ENCODE results near the gene CDV3. TPM values are rescaled to one million over a fixed set of nuclear protein-coding genes. Genes with fewer than 3 reads are reported as not detected.

Gene CDV3
- total RNA-seq, 1 experiment from 2014 or later: 306 TPM

GRCh38 chr3:133588035-133588434 lies 14.5 kb downstream of the CDV3 start:
- no TSS peak for BruUV-seq (replicated peaks)
- intact Hi-C loops (cut with micrococcal nuclease; ENCODE audit: unreplicated experiment): loop anchor here (5.0 kb wide), 1 partner anchor 856 kb away; no protein-coding TSS in a partner anchor
- Mint-ChIP-seq H3K36me3 (ENCODE audit: insufficient read depth, unreplicated experiment) (peaks cover 85% of the 10 kb centered on the region), H3K27ac (ENCODE audit: unreplicated experiment) (peak overlapping the region; percentile 44), H3K27me3 (ENCODE audit: unreplicated experiment) (no peaks in the 10 kb centered on the region), H3K4me1 (ENCODE audit: low read depth, unreplicated experiment) (peaks cover 58% of the 10 kb centered on the region), H3K4me3 (ENCODE audit: low read depth, unreplicated experiment) (no peak overlapping the region), H3K9me3 (ENCODE audit: low read depth, unreplicated experiment) (no peaks in the 10 kb centered on the region)
- CTCF ChIA-PET: interaction anchor here (0.8 to 1.3 kb wide), 3 partner anchors 10 to 14 kb away, joined by 3 read pairs; no protein-coding TSS in a partner anchor
- TF ChIP-seq CTCF (IDR thresholded peaks at IDR 0.05; ENCODE audit: unreplicated experiment): no peak
- no peak for DNase-seq

- no peaks in the 10 kb centered on the region for H3K9me3 Mint-ChIP-seq (ENCODE audit: low read depth, unreplicated experiment)
Observed at GRCh38 chr3:133588784-133589465, 15.4 kb downstream of the CDV3 start.

GRCh38 chr3:133589503-133589902 lies 16.0 kb downstream of the CDV3 start:
- Mint-ChIP-seq H3K4me1 (ENCODE audit: low read depth, unreplicated experiment) (peaks cover 48% of the 10 kb centered on the region), H3K9me3 (ENCODE audit: low read depth, unreplicated experiment) (no peaks in the 10 kb centered on the region), H3K27me3 (ENCODE audit: unreplicated experiment) (no peaks in the 10 kb centered on the region), H3K27ac (ENCODE audit: unreplicated experiment) (peak overlapping the region; percentile 44), H3K4me3 (ENCODE audit: low read depth, unreplicated experiment) (no peak overlapping the region), H3K36me3 (ENCODE audit: insufficient read depth, unreplicated experiment) (peaks cover 74% of the 10 kb centered on the region)
- CTCF ChIA-PET: no interaction called here
- no peak for DNase-seq
- TF ChIP-seq CTCF (IDR thresholded peaks at IDR 0.05; ENCODE audit: unreplicated experiment): no peak
- no TSS peak for BruUV-seq (replicated peaks)
- intact Hi-C loops (cut with micrococcal nuclease; ENCODE audit: unreplicated experiment): loop anchor here (5.0 kb wide), 1 partner anchor 857 kb away; no protein-coding TSS in a partner anchor

More at GRCh38 chr3:133588784-133589465, 15.4 kb downstream of the CDV3 start:
- no peak for DNase-seq
- Mint-ChIP-seq H3K4me3 (ENCODE audit: low read depth, unreplicated experiment) (no peak overlapping the region), H3K4me1 (ENCODE audit: low read depth, unreplicated experiment) (peaks cover 49% of the 10 kb centered on the region), H3K27ac (ENCODE audit: unreplicated experiment) (peak overlapping the region; percentile 44), H3K36me3 (ENCODE audit: insufficient read depth, unreplicated experiment) (peaks cover 80% of the 10 kb centered on the region), H3K27me3 (ENCODE audit: unreplicated experiment) (no peaks in the 10 kb centered on the region)
- TF ChIP-seq CTCF (IDR thresholded peaks at IDR 0.05; ENCODE audit: unreplicated experiment): no peak
- CTCF ChIA-PET: no interaction called here
- TSS peak; percentile 16 for BruUV-seq (replicated peaks)
- intact Hi-C loops (cut with micrococcal nuclease; ENCODE audit: unreplicated experiment): loop anchor here (5.0 kb wide), 1 partner anchor 857 kb away; no protein-coding TSS in a partner anchor

- intact Hi-C loops (cut with micrococcal nuclease; ENCODE audit: unreplicated experiment): no loop called here
- DNase-seq: no peak
- H3K27ac Mint-ChIP-seq (ENCODE audit: unreplicated experiment): peak overlapping the region; percentile 40
- peaks cover 57% of the 10 kb centered on the region for H3K4me1 Mint-ChIP-seq (ENCODE audit: low read depth, unreplicated experiment)
- no TSS peak for BruUV-seq (replicated peaks)
- H3K4me3 Mint-ChIP-seq (ENCODE audit: low read depth, unreplicated experiment): no peak overlapping the region
- H3K9me3 Mint-ChIP-seq (ENCODE audit: low read depth, unreplicated experiment): no peaks in the 10 kb centered on the region
- H3K27me3 Mint-ChIP-seq (ENCODE audit: unreplicated experiment): no peaks in the 10 kb centered on the region
- CTCF ChIA-PET: interaction anchor here (0.7 kb wide), 3 partner anchors 379 to 1299 kb away, joined by 3 to 6 read pairs (median 4); no protein-coding TSS in a partner anchor
- TF ChIP-seq CTCF (IDR thresholded peaks at IDR 0.05; ENCODE audit: unreplicated experiment): no peak
- H3K36me3 Mint-ChIP-seq (ENCODE audit: insufficient read depth, unreplicated experiment): peaks cover 58% of the 10 kb centered on the region
Observed at GRCh38 chr3:133591271-133591742, 17.8 kb downstream of the CDV3 start.

Data from Calu3 (cell line).